H9 (cell line): ENCODE data around the gene DIS3L2. TPM values are rescaled to one million over a fixed set of nuclear protein-coding genes. Genes with fewer than 3 reads are reported as not detected.

Experiments
- DNase-seq: peaks from one replicate; pipeline ENCODE4 v3.0.0-alpha.2; 2017
- H2AFZ ChIP-seq: one replicate; pipeline ENCODE4 v1.6.1; 2013; ENCODE audit warnings: mild to moderate bottlenecking, low read length, control low read depth, moderate library complexity
- H2AK5ac ChIP-seq: 2 replicates; pipeline ENCODE4 v1.6.1; 2013; ENCODE audit warnings: low read length, control low read depth, mixed read lengths; ENCODE audit not compliant: insufficient read length
- H2BK120ac ChIP-seq: one replicate; pipeline ENCODE4 v1.6.1; 2013; ENCODE audit warnings: low read depth, mild to moderate bottlenecking, low read length, control low read depth, inconsistent platforms; ENCODE audit not compliant: poor library complexity, severe bottlenecking
- H2BK12ac ChIP-seq: 2 replicates; pipeline ENCODE4 v1.6.1; 2013; ENCODE audit warnings: low read length, control low read depth, mixed read lengths, low read depth; ENCODE audit not compliant: insufficient read length
- H2BK15ac ChIP-seq: 2 replicates; pipeline ENCODE4 v1.6.1; 2013; ENCODE audit warnings: low read depth, low read length, control low read depth
- H2BK20ac ChIP-seq: one replicate; pipeline ENCODE4 v1.6.1; 2013; ENCODE audit warnings: low read depth, mild to moderate bottlenecking, low read length, control low read depth, inconsistent platforms; ENCODE audit not compliant: poor library complexity, severe bottlenecking
- H2BK5ac ChIP-seq: 2 replicates; pipeline ENCODE4 v1.6.1; 2013; ENCODE audit warnings: low read length, control low read depth, mixed read lengths; ENCODE audit not compliant: insufficient read length
- H3K14ac ChIP-seq: 2 replicates; pipeline ENCODE4 v1.6.1; 2013; ENCODE audit warnings: low read length, control low read depth; ENCODE audit not compliant: insufficient read depth
- H3K18ac ChIP-seq: 2 replicates; pipeline ENCODE4 v1.6.1; 2013; ENCODE audit warnings: low read depth, mild to moderate bottlenecking, mixed read lengths, low read length, control low read depth; ENCODE audit not compliant: insufficient read length
- H3K23ac ChIP-seq: 2 replicates; pipeline ENCODE4 v1.6.1; 2013; ENCODE audit warnings: low read length, control low read depth, mixed read lengths, low read depth; ENCODE audit not compliant: insufficient read length
- H3K23me2 ChIP-seq: 2 replicates; pipeline ENCODE4 v1.6.1; 2013; ENCODE audit warnings: low read depth, mild to moderate bottlenecking, mixed read lengths, low read length, control low read depth; ENCODE audit not compliant: insufficient read length, poor library complexity, severe bottlenecking
- H3K27ac ChIP-seq: 2 replicates; pipeline ENCODE4 v1.5.1; 2013; ENCODE audit warnings: low read length, control low read depth, mixed read lengths, low read depth; ENCODE audit not compliant: insufficient read length
- H3K27me3 ChIP-seq: 2 replicates; pipeline ENCODE4 v1.6.1; 2013; ENCODE audit warnings: low read length, control low read depth, inconsistent platforms; ENCODE audit not compliant: insufficient read depth
- H3K4ac ChIP-seq: 2 replicates; pipeline ENCODE4 v1.6.1; 2013; ENCODE audit warnings: low read depth, mild to moderate bottlenecking, control low read depth, inconsistent platforms, low read length, moderate library complexity
- H3K4me1 ChIP-seq: 2 replicates; pipeline ENCODE4 v1.6.1; 2013; ENCODE audit warnings: low read length, control low read depth, inconsistent platforms; ENCODE audit not compliant: insufficient read depth
- H3K4me2 ChIP-seq: 2 replicates; pipeline ENCODE4 v1.6.1; 2013; ENCODE audit warnings: low read length, control low read depth, mixed read lengths; ENCODE audit not compliant: insufficient read length, insufficient read depth
- H3K56ac ChIP-seq: 2 replicates; pipeline ENCODE4 v1.6.1; 2013; ENCODE audit warnings: low read depth, mild to moderate bottlenecking, mixed read lengths, low read length, control low read depth; ENCODE audit not compliant: insufficient read length
- H3K79me1 ChIP-seq: 2 replicates; pipeline ENCODE4 v1.6.1; 2013; ENCODE audit warnings: low read depth, mild to moderate bottlenecking, moderate library complexity, low read length, control low read depth, inconsistent platforms; ENCODE audit not compliant: insufficient read depth, poor library complexity, severe bottlenecking
- H3K79me2 ChIP-seq: 2 replicates; pipeline ENCODE4 v1.6.1; 2013; ENCODE audit warnings: low read length, control low read depth, inconsistent platforms; ENCODE audit not compliant: insufficient read depth
- H3K9ac ChIP-seq: 2 replicates; pipeline ENCODE4 v1.6.1; 2013; ENCODE audit warnings: low read length, control low read depth, mixed read lengths; ENCODE audit not compliant: insufficient read length; ENCODE audit errors: extremely low read depth
- H3K9me3 ChIP-seq: one replicate; pipeline ENCODE4 v1.6.1; 2013; ENCODE audit warnings: low read depth, low read length, inconsistent platforms; ENCODE audit not compliant: control insufficient read depth
- H3T11ph ChIP-seq: one replicate; pipeline ENCODE4 v1.6.1; 2013; ENCODE audit warnings: mild to moderate bottlenecking, low read length, control low read depth, inconsistent platforms
- H4K20me1 ChIP-seq: one replicate; pipeline ENCODE4 v1.6.1; 2013; ENCODE audit not compliant: control insufficient read depth, insufficient read length, insufficient read depth
- H4K5ac ChIP-seq: 2 replicates; pipeline ENCODE4 v1.6.1; 2013; ENCODE audit warnings: low read depth, mild to moderate bottlenecking, mixed read lengths, low read length, control low read depth; ENCODE audit not compliant: insufficient read length
- H4K8ac ChIP-seq: replicated peaks from 2 replicates; pipeline ENCODE4 v1.6.1; 2013; ENCODE audit warnings: low read length, control low read depth, mixed read lengths, low read depth; ENCODE audit not compliant: insufficient read length
- H4K91ac ChIP-seq: 2 replicates; pipeline ENCODE4 v1.6.1; 2013; ENCODE audit warnings: low read depth, mild to moderate bottlenecking, moderate library complexity, mixed read lengths, low read length, control low read depth; ENCODE audit not compliant: insufficient read length
- H3K27ac Mint-ChIP-seq, 3 experiments: 2 replicates in 2 of 3; 3 replicates in 1 of 3; pipeline ENCODE4 v1.8.0; 2020 to 2021; ENCODE audit warnings: mixed read lengths in 3 of 3, mild to moderate bottlenecking in 1 of 3, moderate library complexity in 1 of 3
- H3K27me3 Mint-ChIP-seq: 2 replicates; pipeline ENCODE4 v1.8.0; 2021; ENCODE audit warnings: low read depth, mild to moderate bottlenecking, moderate library complexity, mixed read lengths
- H3K36me3 Mint-ChIP-seq, 3 experiments: 2 replicates in 2 of 3; 3 replicates in 1 of 3; pipeline ENCODE4 v1.8.0; 2020 to 2021; ENCODE audit warnings: low read depth in 3 of 3, mixed read lengths in 3 of 3; ENCODE audit not compliant: insufficient read depth in 1 of 3
- H3K4me1 Mint-ChIP-seq, 2 experiments: 2 replicates each; pipeline ENCODE4 v1.8.0; 2020; ENCODE audit warnings: mixed read lengths in 2 of 2
- H3K4me3 Mint-ChIP-seq, 2 experiments: 2 replicates in 1 of 2; 3 replicates in 1 of 2; pipeline ENCODE4 v1.8.0; 2020 to 2021; ENCODE audit warnings: mild to moderate bottlenecking in 2 of 2, mixed read lengths in 2 of 2, moderate library complexity in 1 of 2
- H3K9me3 Mint-ChIP-seq, 2 experiments: 2 replicates in 1 of 2; 3 replicates in 1 of 2; pipeline ENCODE4 v1.8.0; 2020; ENCODE audit warnings: mild to moderate bottlenecking in 2 of 2, mixed read lengths in 2 of 2, moderate library complexity in 1 of 2
- WGBS: extraction: QIAGEN DNeasy Blood & Tissue Kit; methylation state at CpG from one replicate; pipeline ENCODE4 v1.1.7; 2013; ENCODE audit warnings: missing lambda C conversion rate, low lambda C conversion rate, mixed read lengths; ENCODE audit not compliant: insufficient read length; ENCODE audit errors: extremely low coverage; 5-methylcytosine and 5-hydroxymethylcytosine counted together
- total RNA-seq: library from RNA; stranded (reverse); gene quantifications from 2 replicates; pipeline ENCODE4 v1.2.1, GENCODE V29; 2021
- TF ChIP-seq, protein P1 (sequence below): fragments of 200-600 bp; sonication (generic); conservative IDR thresholded peaks from 3 replicates; pipeline ENCODE4 v1.8.0; 2021; ENCODE audit warnings: antibody characterized with exemption, mild to moderate bottlenecking

DIS3L2 gene
- total RNA-seq, 1 experiment from 2014 or later = 28.1 TPM

DNA sequence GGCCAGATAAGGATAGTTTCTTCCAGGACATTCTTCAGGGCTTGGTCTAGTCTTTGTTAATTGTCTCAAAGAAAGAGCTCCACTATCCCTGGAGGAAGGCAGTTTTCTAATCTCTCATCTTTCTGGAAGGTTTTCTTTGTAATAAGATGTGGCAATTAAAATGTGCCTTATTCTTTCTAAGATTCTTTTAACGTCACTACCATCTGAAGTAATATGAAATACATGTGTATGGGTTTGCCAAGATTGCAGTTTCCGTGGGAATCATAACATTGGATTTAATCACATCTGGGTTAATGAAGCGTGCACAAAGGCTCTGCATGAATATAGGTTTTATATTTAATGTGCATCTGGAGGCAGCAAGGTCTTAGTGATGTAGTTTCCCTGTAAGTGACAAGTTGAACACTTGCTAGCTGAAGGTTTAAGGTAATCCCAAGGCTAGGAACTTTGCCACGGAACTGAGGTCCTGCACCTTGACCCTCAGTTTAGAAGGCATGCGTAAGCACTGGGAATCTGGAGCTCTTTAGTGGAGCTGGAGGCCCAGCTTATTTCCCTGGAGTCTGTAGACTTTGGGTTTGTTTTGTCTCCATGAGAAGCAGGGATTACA lies 25.7 kb downstream of the DIS3L2 start:
- H3K4ac ChIP-seq = no peak overlapping the region
- H2BK20ac ChIP-seq = peak overlapping the region; percentile 64
- H3K56ac ChIP-seq = no peak overlapping the region
- no peak overlapping the region for H3K14ac ChIP-seq
- Mint-ChIP-seq H3K27me3 (no peaks in the 10 kb centered on the region), H3K36me3 (no peaks in the 10 kb centered on the region; a peak in 1 of 7 replicates), H3K4me3 (no peak overlapping the region), H3K27ac (no peak overlapping the region; a peak in 1 of 7 replicates), H3K4me1 (peaks cover 39 to 41% of the 10 kb centered on the region in 2 experiments), H3K9me3 (no peaks in the 10 kb centered on the region)
- no peaks in the 10 kb centered on the region for H3K23me2 ChIP-seq
- H2AFZ ChIP-seq = no peak overlapping the region
- no peak overlapping the region for H4K5ac ChIP-seq
- no peak overlapping the region for H3K18ac ChIP-seq
- H3K4me1 ChIP-seq = peaks cover 6% of the 10 kb centered on the region; the same call in 1 of the 2 replicates
- no CpG with 5 or more reads among the region's 5 CpGs for WGBS
- no peaks in the 10 kb centered on the region for H3K9me3 ChIP-seq
- H4K91ac ChIP-seq = no peak overlapping the region
- peaks cover 4% of the 10 kb centered on the region; the same call in 1 of the 2 replicates for H3K79me2 ChIP-seq
- H3K27me3 ChIP-seq = no peaks in the 10 kb centered on the region
- H2AK5ac ChIP-seq = no peak overlapping the region
- no peak overlapping the region for H4K8ac ChIP-seq
- H3K4me2 ChIP-seq = no peak overlapping the region
- no peak overlapping the region for H2BK12ac ChIP-seq
- H2BK15ac ChIP-seq = no peak overlapping the region
- TF ChIP-seq, protein P1, sequence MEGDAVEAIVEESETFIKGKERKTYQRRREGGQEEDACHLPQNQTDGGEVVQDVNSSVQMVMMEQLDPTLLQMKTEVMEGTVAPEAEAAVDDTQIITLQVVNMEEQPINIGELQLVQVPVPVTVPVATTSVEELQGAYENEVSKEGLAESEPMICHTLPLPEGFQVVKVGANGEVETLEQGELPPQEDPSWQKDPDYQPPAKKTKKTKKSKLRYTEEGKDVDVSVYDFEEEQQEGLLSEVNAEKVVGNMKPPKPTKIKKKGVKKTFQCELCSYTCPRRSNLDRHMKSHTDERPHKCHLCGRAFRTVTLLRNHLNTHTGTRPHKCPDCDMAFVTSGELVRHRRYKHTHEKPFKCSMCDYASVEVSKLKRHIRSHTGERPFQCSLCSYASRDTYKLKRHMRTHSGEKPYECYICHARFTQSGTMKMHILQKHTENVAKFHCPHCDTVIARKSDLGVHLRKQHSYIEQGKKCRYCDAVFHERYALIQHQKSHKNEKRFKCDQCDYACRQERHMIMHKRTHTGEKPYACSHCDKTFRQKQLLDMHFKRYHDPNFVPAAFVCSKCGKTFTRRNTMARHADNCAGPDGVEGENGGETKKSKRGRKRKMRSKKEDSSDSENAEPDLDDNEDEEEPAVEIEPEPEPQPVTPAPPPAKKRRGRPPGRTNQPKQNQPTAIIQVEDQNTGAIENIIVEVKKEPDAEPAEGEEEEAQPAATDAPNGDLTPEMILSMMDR = no peak
- H2BK5ac ChIP-seq = no peak overlapping the region
- no peak overlapping the region for H3K23ac ChIP-seq
- no peak overlapping the region for H2BK120ac ChIP-seq
- no peak for DNase-seq
- H3K9ac ChIP-seq = no peak overlapping the region
- no peak overlapping the region for H3K27ac ChIP-seq
- H4K20me1 ChIP-seq = no peaks in the 10 kb centered on the region
- H3K79me1 ChIP-seq = no peaks in the 10 kb centered on the region
- no peak overlapping the region for H3T11ph ChIP-seq
